DMS53 (cell line): ENCODE measurements around the gene KCNK3.
"Not testable (repeated sequence)": the region's sequence is repeated elsewhere in the genome, so short reads cannot be mapped to it uniquely, and the experiment has no call there.

Experiments
- DNase-seq: peaks from one replicate; lab custom pipeline; 2025; lab: John Stamatoyannopoulos, UW

The KCNK3 gene

DNA sequence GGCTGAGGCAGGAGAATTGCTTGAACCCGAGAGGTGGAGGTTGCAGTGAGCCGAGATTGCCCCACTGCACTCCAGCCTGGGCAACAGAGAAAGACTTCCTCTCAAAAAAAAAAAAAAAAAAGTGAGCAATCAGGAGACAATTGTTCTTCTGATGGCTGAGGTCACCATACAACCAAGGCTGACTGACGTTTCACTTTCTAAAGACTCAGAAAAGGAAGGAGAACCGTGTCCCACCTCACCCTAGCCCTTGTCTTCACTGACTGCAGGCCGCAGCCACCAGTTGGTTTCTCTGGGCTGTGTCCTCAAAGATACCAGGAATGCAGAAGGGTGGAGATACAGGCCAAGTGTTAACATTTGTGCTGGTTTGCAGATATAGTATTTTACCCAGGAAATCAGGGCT is 63.8 kb downstream of the KCNK3 start:
- no peak for DNase-seq

DNA sequence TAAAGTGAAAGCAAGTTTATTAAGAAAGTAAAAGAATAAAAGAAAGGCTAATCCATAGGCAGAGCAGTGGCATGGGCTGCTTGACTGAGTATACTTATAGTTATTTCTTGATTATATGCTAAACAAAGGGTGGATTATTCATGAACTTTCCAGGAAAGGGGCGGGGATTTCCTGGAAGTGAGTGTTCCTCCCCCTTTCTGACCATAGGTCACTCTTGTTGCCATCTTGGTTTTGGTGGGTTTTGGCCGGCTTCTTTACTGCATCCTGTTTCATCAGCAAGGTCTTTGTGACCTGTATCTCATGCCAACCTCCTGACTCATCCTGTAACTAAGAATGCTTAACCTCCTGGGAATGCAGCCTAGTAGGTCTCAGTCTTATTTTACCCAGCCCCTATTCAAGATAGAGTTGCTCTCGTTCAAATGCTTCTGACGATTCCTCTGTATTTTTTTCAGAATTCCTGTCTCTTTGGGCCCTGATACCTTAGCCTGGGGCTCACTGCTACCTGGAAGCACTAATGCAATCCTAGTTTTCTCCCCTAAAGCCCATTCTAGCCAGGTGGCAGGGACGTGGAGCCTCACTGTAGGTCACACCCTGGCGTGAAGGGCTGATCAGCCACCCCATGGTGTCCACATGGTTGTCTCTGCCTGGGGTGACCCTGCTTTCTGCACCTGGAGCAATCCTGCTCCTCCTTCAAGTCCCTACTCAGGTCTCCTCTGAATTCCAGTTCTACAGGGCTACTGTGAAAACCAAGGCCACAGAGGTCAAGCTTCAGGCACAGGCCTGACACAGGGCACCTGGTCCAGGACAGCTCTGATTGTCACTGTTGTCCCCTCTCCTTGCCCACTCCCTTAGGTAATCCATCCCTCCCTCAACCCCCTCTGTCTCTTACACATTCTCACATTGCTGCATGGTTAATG is 65.6 kb downstream of the KCNK3 start:
- peak; percentile 58 for DNase-seq

DNA sequence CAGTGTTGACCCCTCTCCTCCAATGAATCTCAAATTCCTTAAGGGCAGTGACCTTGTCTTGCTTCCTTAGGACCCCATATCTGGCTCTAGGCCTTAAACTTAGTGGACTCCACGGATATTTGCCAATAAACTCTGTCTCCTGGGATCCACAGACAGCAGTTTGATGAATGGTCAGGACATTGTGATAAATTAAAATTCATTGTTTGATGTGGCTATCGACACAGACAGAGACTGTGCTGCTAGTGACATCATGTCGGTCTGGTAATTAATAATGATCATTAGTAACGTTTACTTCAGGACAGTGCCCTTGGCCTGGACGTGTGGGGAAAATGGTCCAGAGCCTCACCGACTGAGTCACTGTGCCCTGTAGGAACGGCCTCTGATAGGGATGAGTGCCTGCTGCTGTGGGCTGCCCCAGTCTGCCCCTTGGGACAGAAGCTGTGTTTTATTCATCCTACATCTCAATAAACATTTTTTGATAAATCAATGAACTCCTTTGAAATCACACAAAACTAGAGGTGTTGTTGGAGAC is 66.3 kb downstream of the KCNK3 start:
- DNase-seq: no peak

DNA sequence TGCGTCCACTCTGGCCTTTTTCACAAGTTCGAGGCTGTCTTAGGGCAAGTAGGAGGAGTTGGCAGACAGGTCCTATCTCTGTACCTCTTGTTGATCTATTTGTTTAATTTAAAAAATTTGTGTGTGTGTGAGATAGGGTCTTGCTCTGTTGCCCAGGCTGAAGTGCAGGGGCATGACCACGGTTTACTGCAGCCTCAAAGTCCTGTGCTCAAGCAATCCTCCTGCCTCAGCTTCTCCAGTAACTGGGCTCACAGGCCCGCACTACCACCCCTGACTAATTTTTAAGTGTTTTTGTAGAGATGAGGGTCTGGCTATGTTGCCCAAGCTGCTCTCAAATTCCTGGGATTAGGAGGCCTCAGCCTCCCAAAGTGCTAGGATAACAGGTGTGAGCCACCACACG is 67.3 kb downstream of the KCNK3 start:
- no peak for DNase-seq

DNA sequence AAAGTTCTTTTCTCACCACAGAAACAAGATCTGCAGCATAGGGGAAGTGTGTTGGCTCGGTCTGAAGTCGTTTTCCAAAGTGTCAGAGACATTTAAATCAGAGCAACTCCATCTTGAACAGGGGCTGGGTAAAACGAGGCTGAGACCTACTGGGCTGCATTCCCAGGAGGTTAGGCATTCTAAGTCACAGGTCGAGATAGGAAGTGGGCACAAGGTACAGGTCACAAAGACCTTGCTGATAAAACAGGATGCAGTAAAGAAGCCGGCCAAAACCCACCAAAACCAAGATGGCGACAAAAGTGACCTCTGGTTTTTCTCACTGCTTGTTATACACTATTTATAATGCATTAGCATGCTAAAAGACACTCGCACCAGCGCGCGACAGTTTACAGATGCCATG is 68.5 kb downstream of the KCNK3 start:
- not testable (repeated sequence) for DNase-seq

DNA sequence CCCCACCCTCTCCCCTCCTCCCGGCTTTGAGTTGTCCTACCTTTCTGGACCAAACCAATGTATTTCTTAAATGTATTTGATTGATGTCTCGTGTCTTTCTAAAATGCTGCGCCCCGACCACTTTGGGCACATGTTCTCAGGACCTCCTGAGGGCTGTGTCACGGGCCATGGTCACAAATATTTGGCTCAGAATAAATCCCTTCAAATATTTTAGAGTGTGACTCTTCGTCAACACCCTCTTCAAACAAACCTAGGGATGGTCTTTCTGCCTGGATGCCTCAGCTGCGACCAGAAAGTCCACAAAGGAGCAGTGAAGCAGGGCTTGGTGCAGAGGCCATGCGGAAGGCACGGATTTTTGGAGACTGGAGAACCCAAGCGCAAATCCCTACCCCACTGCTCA is 70.5 kb downstream of the KCNK3 start:
- no peak for DNase-seq

DNA sequence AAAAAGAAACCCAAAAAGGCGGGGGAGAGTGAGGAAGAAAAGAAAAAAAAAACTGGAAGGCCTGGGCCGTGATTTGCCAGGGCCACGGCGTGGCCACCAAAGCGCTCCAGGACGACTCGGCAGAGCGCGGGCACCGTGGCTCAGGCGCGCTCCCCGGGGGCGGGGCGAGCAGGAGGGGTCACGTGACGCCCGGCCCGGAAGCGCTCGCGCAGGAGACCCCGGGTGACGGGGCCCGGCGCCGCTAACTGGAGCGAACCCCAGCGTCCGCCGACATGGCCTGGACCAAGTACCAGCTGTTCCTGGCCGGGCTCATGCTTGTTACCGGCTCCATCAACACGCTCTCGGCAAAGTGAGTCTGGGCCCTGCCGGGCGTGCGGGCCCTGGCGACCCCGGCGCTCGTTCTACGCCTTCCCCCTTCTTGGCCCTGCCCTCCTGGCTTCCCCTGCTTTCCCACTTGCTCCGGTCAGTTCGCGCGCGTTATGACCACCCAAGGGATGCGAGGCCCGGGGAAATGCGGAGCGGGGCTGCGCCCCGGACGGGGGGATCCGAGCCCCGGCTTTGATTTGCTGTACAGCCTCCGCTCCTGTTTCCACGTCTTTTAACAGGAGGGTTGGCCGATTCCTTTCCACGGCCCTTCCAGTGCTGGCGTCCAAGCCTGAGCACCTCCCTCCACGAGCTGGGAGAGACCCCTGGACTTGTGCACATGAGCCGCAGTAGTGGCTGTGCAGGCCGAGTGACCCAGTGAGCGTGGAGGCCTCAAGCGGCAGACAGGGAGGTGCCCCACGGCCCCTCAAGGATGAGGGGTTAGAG is 71.8 kb downstream of the KCNK3 start, which contains the start of gene SLC35F6:
TSS of gene SLC35F6 (plus strand) at position 207 of the 810 bp plus-strand sequence. CDS start at position 273, 66 bp downstream.
- peak; percentile 87 for DNase-seq

DNA sequence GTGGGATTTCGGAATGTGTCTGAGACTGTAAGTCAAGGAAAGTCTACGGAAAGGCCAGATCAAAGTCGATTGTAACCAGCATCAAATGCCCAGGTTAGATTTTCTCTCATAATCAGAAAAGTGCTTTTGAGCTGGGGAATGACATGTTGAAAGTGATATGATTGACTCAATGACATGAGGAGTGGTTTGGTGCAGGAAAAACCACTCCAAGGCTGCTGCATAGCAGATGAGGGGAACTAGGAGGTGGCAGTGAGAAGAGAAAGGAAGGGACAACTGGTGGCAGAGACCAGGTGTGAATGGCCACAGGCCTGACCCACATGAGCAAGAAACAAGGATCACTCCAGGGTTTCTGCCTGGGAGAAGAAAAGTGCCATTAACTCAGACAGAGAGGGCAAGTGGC is 72.4 kb downstream of the KCNK3 start:
- DNase-seq: peak; percentile 33

DNA sequence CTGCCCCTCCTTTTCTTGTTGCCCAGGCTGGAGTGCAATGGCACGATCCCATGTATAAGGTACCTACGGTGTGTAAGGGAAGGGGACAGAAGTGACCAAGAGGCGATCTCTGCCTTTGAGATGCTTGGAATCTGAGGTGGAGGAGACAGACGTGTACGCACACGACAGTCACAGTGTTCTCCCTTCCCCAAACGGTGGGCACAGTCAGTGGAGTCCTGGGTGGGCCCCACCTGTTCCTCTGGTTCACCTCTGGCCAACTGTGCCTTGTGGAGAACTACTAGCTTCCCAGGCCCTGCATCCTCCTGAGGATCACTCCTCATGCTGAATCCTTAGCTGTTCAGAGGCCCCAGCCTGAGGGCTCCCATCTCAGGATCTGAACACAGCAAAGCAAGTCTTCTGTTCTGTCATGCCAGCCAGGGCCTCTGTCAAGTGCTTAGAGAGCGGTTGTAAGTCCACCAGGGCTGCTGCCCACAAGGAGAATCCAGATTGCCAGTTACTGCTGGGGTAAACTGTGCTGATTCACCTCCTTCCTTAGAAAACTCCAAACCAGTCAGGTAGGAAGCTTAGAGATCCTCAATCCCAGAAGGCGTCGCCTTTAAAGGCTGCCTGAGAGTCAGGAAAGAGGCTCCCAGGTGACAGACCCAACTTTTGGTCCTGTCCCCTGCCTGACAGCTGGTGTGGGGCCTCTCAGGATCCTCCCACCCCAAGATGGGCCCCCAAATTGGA is 73.1 kb downstream of the KCNK3 start:
- no peak for DNase-seq

DNA sequence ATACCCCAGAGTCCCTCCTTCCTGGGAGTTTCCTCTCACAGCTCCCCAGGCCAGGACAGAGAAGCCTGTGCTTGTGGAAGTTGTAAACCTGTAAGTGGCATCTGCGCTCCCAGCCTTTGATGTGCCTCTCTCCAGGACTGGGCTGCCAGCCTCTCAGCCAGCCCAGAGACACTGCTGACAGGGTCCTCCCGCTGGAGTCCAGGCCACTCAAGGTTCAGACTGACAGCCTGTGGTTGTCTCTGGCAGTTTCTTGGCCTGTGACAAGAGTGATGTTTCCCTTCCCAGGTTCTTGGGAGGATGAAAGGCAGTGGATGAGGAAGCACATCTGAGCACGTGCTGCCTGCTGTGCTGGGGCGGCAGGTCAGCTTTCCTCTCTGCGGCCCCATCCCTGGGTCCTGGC is 74.6 kb downstream of the KCNK3 start:
- DNase-seq: no peak

DNA sequence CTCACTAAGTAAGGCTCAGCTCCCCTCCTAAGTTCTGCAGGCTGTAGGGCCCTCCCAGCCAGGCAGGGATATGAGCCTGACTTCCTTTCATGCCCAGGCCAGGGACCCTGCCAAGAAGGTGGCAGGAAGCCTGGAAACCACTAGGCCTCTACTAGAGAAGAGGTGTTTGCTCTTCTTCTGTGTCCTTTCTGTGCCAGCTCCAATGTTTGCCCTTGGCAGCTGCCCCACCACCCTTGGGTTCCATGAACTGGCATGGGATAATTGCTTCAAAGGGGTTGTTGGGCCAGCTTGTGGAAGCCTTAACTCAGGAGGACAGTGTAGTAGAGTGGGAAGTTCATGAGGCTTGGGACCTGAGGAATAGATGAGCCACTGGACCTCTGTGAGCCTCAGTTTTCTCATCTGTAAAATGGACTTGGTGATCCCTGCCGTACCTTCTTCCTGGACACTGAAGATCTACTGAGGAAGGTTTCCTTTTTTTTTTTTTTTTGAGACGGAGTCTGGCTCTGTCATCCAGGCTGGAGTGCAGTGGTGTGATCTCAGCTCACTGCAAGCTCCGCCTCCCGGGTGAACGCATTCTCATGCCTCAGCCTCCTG is 75.5 kb downstream of the KCNK3 start:
- DNase-seq: no peak

DNA sequence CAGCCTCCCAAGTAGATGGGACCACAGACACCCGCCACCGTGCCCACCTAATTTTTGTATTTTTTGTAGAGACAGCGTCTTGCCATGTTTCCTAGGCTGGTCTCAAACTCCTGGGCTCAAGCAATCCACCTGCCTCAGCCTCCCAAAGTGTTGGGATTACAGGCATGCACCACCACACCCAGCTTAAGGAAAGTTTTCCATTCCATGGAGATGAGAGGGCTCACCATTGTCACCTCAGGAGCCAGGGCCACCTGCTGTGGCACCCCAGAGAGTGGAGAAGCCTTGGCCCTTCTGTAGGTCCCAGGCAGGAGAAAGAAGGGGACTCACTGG is 76.2 kb downstream of the KCNK3 start:
- no peak for DNase-seq

DNA sequence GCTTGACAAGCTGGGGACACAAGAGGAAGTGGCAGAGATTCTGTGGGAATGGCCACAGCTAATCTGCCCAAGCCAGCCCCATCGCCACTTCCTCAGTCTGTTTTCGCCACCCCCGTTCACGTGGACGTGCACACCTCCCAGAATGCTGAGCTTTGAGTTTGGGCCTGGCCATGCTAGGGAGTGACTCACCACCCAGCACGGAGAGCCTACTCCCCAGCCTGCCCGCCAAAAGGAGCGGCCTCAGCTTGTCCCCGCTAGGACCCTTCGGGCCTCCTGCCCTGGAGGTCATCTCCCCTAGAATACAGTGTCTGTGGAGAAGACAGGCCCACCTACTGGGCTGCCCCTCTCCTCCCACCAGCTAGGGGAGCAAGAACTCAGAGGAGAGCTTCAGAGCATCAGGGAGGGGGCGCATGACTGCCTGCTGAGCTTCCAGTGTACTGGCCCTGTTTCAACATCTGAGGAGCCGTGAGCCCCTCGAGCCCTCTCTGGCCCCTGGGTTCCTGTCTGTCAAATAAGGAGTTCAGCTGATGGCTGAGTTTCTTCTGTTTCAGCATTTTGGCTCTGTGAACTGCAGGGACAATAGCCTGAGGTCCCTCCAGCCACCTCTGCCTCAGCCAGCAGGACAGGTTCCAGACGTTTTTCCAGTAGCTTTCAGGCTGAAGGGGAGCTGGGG is 76.7 kb downstream of the KCNK3 start:
- no peak for DNase-seq

DNA sequence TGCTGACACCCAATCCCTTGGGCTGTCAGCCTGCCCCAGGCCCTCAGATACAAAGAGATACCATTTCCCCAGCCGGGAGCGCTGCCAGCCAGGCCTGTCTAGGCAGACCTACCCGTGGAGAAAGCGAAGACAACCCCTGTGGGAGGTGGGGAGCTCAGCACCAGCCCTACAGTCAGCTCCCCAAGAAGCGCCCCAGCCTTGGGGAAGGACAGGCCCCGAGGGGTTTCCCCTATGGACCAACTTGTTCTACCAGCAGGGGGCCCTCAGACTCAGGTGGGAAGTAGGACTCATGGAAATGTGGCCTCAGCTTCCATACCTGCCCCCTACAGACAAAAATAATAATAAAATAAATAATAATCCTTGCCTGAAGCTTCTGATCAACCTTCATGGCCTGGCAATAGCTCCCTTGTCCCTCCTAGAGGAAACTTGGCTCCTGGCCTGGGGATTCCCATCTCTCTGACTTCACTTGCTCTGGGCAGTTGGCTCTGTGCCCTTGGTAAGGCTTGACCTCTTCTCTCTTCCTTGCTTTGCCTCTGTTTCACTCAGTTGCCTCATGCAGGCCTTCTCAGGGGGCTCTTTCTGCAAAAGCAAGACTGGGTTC is 78.6 kb downstream of the KCNK3 start:
- DNase-seq: peak; percentile 25

DNA sequence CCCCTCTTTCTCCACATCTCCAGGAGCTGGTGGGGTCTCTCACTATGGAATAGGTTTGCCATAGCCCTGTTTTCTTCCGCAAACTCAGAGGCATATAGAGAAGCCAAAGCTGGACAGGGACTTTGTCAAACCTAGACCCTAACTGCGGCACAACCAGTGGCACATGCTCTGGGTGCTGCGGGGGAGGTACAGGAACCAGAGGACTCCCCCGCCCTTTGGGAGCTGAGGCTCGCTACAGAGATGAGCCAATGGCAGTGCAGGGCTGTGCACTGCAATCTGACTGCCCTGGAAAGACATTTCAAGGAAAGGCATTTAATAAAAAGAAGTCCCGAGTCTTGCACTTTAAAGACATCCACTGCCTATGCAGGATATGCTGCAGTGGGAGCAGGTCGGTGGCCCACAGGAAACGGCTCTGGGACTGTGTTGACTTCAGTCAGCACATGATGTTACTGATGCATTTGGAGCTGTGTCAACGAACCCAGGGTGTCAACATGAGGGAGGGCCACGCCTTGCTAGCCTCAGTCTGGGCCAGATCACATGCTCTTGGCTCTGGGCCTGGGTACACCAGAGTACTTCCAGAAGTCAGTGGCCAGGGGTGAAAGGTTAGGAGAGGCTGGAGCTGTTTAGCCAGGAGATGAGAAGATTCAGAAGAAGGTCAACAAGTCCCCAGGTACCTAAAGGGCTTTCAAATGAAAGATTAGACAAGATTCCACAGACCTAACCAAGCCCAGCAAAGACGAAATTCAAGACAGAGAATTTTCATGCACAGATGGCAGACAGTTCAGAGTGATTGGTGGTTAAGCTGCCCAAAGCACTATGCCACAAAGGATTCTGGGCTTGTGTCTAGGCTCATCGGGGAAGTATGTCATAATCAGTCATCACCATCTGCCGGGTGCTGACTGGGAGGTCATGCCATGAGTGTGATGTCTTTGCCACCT is 79.8 kb downstream of the KCNK3 start:
- no peak for DNase-seq

DNA sequence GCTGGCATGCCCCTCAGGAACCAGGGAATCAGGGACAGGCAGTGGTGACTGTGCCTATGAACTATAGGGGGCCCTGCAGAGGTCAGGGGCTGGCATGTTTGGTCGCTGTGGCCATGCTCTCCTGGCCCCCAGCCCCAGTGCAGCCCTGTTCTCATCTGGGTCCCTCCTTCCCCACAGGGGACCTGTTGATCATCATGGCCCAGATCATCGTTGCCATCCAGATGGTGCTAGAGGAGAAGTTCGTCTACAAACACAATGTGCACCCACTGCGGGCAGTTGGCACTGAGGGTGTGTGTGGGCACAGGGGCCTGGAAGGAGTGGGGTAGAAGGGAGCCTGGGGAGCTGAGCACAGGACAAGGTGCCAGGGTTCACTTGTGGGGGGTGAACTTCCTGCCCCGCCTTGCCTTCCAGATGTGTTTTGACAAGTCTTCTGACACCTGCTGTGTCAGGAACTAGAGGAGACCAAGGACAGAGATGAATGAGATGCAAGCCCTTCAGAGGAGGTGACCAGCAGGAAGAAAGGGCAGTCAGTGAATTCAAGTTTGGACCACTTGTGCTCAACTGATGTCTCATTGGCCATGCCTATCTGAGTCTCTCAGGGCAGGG is 83.8 kb downstream of the KCNK3 start:
- no peak for DNase-seq

DNA sequence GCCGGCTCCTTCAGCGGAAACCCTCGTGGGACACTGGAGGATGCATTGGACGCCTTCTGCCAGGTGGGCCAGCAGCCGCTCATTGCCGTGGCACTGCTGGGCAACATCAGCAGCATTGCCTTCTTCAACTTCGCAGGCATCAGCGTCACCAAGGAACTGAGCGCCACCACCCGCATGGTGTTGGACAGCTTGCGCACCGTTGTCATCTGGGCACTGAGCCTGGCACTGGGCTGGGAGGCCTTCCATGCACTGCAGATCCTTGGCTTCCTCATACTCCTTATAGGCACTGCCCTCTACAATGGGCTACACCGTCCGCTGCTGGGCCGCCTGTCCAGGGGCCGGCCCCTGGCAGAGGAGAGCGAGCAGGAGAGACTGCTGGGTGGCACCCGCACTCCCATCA is 85.6 kb downstream of the KCNK3 start:
- DNase-seq: no peak

DNA sequence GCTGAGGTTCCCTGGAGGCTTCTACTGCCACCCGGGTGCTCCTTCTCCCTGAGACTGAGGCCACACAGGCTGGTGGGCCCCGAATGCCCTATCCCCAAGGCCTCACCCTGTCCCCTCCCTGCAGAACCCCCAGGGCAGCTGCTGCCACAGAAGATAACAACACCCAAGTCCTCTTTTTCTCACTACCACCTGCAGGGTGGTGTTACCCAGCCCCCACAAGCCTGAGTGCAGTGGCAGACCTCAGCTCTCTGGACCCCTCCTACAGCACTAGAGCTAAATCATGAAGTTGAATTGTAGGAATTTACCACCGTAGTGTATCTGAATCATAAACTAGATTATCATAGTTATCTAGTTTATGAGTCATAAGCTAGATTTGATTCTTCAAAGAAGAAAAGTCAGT is 86.0 kb downstream of the KCNK3 start:
- DNase-seq: no peak

DNA sequence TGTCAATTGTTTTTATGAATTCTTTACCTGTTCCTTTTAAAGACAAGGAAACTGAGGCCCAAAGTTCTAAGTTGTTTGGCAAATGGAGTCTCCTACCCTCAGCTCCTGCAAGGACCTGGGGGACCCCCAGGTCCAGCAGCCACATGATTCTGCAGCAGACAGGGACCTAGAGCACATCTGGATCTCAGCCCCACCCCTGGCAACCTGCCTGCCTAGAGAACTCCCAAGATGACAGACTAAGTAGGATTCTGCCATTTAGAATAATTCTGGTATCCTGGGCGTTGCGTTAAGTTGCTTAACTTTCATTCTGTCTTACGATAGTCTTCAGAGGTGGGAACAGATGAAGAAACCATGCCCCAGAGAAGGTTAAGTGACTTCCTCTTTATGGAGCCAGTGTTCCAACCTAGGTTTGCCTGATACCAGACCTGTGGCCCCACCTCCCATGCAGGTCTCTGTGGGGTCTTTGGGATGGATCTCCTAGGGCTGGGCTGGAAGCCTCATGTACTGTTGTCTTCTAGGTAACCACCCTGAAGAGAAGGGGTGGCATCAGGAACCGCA is 87.8 kb downstream of the KCNK3 start:
- no peak for DNase-seq
